ENCODE measurements around the gene SLC4A8. TPM values are rescaled to one million over a fixed set of nuclear protein-coding genes. Genes with fewer than 3 reads are reported as not detected.

SLC4A8 gene
- total and polyA plus RNA-seq, 9 of the 15 experiments (the other 6 are each of a cell fraction or from before 2014, with no cell fraction given), result 0.04 to 1.5 (median 0.12) TPM; not detected in 2

DNA sequence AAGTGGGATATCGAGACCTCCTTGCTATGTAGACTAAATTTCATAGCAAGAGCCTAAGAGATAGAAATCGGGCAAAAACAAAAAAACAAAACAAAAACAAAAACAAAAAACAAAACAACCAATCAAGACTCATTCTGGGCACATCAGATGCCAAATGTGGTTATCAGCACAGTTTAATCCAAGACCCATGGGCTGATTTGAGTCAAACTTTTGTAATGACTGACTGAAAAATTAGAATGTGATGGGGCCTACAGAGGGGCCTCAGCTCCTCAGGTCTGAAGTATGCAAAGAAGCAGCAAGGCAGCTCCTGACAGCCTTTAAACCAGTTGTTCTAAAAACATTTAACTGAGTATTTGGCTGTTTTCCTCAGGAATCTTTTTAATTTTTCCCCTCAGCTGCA is 49.3 kb downstream of the SLC4A8 start:
- Histone ChIP-seq H3K9me1 (ENCODE audit: control insufficient read depth, insufficient read depth, low read length) (no peaks in the 10 kb centered on the region), H4K20me1 (replicated peaks; ENCODE audit: control insufficient read depth, insufficient read depth, low read length) (no peaks in the 10 kb centered on the region), H3K4me2 (ENCODE audit: insufficient read depth, low read length) (no peak overlapping the region), H3K9ac (ENCODE audit: insufficient read depth in 1 of 2, low read depth in 2 of 2, low read length in 2 of 2) (no peak overlapping the region), H2AFZ (ENCODE audit: low read depth, low read length) (no peak overlapping the region), H3K36me3 (ENCODE audit: control insufficient read depth, insufficient read depth, low read length) (no peaks in the 10 kb centered on the region), H3K79me2 (ENCODE audit: control insufficient read depth, insufficient read depth, low read length) (no peaks in the 10 kb centered on the region), H3K4me1 (replicated peaks in 1 of 2; ENCODE audit: control insufficient read depth in 2 of 2, insufficient read depth in 2 of 2, low read length in 2 of 2) (no peaks in the 10 kb centered on the region), H3K9me3 (replicated peaks; ENCODE audit: control insufficient read depth, insufficient read depth, low read depth, low read length) (no peaks in the 10 kb centered on the region), H3K27ac (ENCODE audit: extremely low read depth, low read depth, low read length) (no peak overlapping the region), H3K4me3 (no peak overlapping the region), H3K27me3 (ENCODE audit: control insufficient read depth in 2 of 2, insufficient read depth in 2 of 2, low read length in 2 of 2) (peaks cover 10 to 21% of the 10 kb centered on the region in 2 experiments; a peak in 4 of 5 replicates)
- intact Hi-C loops (cut with micrococcal nuclease) (no loop called here), in situ Hi-C loops (cut with MboI) (no loop called here)
- no peak for ATAC-seq
- CTCF ChIA-PET (ENCODE audit: low intra/inter-chr PET ratio), result no interaction called here
- POLR2A ChIA-PET, result no interaction called here
- WGBS (ENCODE audit: insufficient coverage, low coverage, missing lambda C conversion rate), result 3% methylated on average over 2 of the region's 2 CpGs
- no peak for DNase-seq (ENCODE audit: extremely low read depth in 1 of 4, low spot score in 3 of 4)
- BruUV-seq (replicated peaks), result no TSS peak
- no peak for FAIRE-seq
- TF ChIP-seq, protein P1, sequence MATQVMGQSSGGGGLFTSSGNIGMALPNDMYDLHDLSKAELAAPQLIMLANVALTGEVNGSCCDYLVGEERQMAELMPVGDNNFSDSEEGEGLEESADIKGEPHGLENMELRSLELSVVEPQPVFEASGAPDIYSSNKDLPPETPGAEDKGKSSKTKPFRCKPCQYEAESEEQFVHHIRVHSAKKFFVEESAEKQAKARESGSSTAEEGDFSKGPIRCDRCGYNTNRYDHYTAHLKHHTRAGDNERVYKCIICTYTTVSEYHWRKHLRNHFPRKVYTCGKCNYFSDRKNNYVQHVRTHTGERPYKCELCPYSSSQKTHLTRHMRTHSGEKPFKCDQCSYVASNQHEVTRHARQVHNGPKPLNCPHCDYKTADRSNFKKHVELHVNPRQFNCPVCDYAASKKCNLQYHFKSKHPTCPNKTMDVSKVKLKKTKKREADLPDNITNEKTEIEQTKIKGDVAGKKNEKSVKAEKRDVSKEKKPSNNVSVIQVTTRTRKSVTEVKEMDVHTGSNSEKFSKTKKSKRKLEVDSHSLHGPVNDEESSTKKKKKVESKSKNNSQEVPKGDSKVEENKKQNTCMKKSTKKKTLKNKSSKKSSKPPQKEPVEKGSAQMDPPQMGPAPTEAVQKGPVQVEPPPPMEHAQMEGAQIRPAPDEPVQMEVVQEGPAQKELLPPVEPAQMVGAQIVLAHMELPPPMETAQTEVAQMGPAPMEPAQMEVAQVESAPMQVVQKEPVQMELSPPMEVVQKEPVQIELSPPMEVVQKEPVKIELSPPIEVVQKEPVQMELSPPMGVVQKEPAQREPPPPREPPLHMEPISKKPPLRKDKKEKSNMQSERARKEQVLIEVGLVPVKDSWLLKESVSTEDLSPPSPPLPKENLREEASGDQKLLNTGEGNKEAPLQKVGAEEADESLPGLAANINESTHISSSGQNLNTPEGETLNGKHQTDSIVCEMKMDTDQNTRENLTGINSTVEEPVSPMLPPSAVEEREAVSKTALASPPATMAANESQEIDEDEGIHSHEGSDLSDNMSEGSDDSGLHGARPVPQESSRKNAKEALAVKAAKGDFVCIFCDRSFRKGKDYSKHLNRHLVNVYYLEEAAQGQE (IDR thresholded peaks at IDR 0.05; ENCODE audit: borderline replicate concordance), result no peak
- TF ChIP-seq, protein P1 (CRISPR knock-in tag; IDR thresholded peaks at IDR 0.05; ENCODE audit: low read depth), result no peak
- TF ChIP-seq, protein P2, sequence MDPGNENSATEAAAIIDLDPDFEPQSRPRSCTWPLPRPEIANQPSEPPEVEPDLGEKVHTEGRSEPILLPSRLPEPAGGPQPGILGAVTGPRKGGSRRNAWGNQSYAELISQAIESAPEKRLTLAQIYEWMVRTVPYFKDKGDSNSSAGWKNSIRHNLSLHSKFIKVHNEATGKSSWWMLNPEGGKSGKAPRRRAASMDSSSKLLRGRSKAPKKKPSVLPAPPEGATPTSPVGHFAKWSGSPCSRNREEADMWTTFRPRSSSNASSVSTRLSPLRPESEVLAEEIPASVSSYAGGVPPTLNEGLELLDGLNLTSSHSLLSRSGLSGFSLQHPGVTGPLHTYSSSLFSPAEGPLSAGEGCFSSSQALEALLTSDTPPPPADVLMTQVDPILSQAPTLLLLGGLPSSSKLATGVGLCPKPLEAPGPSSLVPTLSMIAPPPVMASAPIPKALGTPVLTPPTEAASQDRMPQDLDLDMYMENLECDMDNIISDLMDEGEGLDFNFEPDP (CRISPR knock-in tag; IDR thresholded peaks at IDR 0.05), result no peak
- TF ChIP-seq SMAD1 (IDR thresholded peaks at IDR 0.05; ENCODE audit: low read depth, low read length, partially characterized antibody) (no peak), TAF15 (IDR thresholded peaks at IDR 0.05; ENCODE audit: low read depth, low read length) (no peak), MAFG (tag; conservative IDR thresholded peaks at IDR 0.05) (no peak), SIRT6 (IDR thresholded peaks at IDR 0.05; ENCODE audit: low read depth, low read length) (no peak), NEUROD1 (IDR thresholded peaks at IDR 0.05; ENCODE audit: borderline replicate concordance, low read depth, low read length, partially characterized antibody) (no peak), ZC3H11A (IDR thresholded peaks at IDR 0.05; ENCODE audit: low read depth, low read length) (no peak)
- TF ChIP-seq, protein P3, sequence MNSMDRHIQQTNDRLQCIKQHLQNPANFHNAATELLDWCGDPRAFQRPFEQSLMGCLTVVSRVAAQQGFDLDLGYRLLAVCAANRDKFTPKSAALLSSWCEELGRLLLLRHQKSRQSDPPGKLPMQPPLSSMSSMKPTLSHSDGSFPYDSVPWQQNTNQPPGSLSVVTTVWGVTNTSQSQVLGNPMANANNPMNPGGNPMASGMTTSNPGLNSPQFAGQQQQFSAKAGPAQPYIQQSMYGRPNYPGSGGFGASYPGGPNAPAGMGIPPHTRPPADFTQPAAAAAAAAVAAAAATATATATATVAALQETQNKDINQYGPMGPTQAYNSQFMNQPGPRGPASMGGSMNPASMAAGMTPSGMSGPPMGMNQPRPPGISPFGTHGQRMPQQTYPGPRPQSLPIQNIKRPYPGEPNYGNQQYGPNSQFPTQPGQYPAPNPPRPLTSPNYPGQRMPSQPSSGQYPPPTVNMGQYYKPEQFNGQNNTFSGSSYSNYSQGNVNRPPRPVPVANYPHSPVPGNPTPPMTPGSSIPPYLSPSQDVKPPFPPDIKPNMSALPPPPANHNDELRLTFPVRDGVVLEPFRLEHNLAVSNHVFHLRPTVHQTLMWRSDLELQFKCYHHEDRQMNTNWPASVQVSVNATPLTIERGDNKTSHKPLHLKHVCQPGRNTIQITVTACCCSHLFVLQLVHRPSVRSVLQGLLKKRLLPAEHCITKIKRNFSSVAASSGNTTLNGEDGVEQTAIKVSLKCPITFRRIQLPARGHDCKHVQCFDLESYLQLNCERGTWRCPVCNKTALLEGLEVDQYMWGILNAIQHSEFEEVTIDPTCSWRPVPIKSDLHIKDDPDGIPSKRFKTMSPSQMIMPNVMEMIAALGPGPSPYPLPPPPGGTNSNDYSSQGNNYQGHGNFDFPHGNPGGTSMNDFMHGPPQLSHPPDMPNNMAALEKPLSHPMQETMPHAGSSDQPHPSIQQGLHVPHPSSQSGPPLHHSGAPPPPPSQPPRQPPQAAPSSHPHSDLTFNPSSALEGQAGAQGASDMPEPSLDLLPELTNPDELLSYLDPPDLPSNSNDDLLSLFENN (IDR thresholded peaks at IDR 0.05; ENCODE audit: low read depth in 2 of 2, low read length in 2 of 2), result no peak

Measured in K562 (cell line).